DND-41 (cell line): ENCODE measurements around the gene STK24.

Source experiments
- CTCF ChIP-seq: IDR thresholded peaks from 2 replicates; pipeline ENCODE4 v1.5.1; 2012; ENCODE audit warnings: borderline replicate concordance, low read length, moderate library complexity, mild to moderate bottlenecking; ENCODE audit not compliant: poor library complexity, severe bottlenecking; ENCODE audit errors: extremely low read depth
- EZH2 ChIP-seq: IDR thresholded peaks from 3 replicates; pipeline ENCODE4 v1.6.1; 2012; ENCODE audit warnings: borderline replicate concordance, low read depth, mild to moderate bottlenecking, moderate library complexity, low read length, inconsistent platforms; ENCODE audit not compliant: severe bottlenecking

- TF ChIP-seq EZH2 (no peak), CTCF (no peak)
These were observed 49.5 kb upstream of the STK24 start for GRCh38 chr13:98626298-98626935.
